HepG2 (cell line): ENCODE results near the gene KCNB1.

Experiments
- FOXP4 ChIP-seq: sonication (generic); formaldehyde crosslinking; IDR thresholded peaks from 2 replicates; pipeline ENCODE4 v1.4.0; 2020; ENCODE audit warnings: missing genetic modification reagents
- NR3C1 ChIP-seq: sonication (generic); formaldehyde crosslinking; IDR thresholded peaks from 2 replicates; pipeline ENCODE4 v1.4.0; 2020; ENCODE audit warnings: missing genetic modification reagents
- RAD21 ChIP-seq: fragments of 450-650 bp; formaldehyde crosslinking; IDR thresholded peaks from 2 replicates; pipeline ENCODE4 v1.5.0; 2020; ENCODE audit warnings: mild to moderate bottlenecking
- SP1 ChIP-seq, 2 experiments: fragments of 450-650 bp in 1 of 2; sonication (generic) in 1 of 2; formaldehyde crosslinking in 1 of 2; IDR thresholded peaks; 2 replicates each; pipeline versions ENCODE4 v1.4.0 to v1.6.1; 2016 to 2020; ENCODE audit warnings: missing genetic modification reagents in 1 of 2
- ZKSCAN8 ChIP-seq: IDR thresholded peaks from 2 replicates; pipeline ENCODE4 v1.6.1; 2016; ENCODE audit warnings: borderline replicate concordance, missing genetic modification reagents, missing compliant biosample characterization
- ZNF10 ChIP-seq: sonication (generic); formaldehyde crosslinking; IDR thresholded peaks from 2 replicates; pipeline ENCODE4 v1.4.0; 2020; ENCODE audit warnings: mild to moderate bottlenecking, low read depth, missing genetic modification reagents, borderline replicate concordance
- ZNF589 ChIP-seq: sonication (generic); formaldehyde crosslinking; conservative IDR thresholded peaks from 2 replicates; pipeline ENCODE4 v1.8.0; 2022; ENCODE audit warnings: mild to moderate bottlenecking, moderate library complexity, missing genetic modification reagents
- TF ChIP-seq, protein P1 (sequence below): sonication (generic); formaldehyde crosslinking; IDR thresholded peaks from 2 replicates; pipeline ENCODE4 v1.5.0; 2020; ENCODE audit warnings: mild to moderate bottlenecking, missing genetic modification reagents, moderate library complexity

- no peak for TF ChIP-seq ZNF10
- TF ChIP-seq RAD21: no peak
- TF ChIP-seq ZNF589 (CRISPR knock-in tag): no peak
- TF ChIP-seq SP1 (IDR thresholded peaks at IDR 0.05): no peak
- TF ChIP-seq SP1 (CRISPR knock-in tag; IDR thresholded peaks at IDR 0.05): no peak
- TF ChIP-seq, protein P1, sequence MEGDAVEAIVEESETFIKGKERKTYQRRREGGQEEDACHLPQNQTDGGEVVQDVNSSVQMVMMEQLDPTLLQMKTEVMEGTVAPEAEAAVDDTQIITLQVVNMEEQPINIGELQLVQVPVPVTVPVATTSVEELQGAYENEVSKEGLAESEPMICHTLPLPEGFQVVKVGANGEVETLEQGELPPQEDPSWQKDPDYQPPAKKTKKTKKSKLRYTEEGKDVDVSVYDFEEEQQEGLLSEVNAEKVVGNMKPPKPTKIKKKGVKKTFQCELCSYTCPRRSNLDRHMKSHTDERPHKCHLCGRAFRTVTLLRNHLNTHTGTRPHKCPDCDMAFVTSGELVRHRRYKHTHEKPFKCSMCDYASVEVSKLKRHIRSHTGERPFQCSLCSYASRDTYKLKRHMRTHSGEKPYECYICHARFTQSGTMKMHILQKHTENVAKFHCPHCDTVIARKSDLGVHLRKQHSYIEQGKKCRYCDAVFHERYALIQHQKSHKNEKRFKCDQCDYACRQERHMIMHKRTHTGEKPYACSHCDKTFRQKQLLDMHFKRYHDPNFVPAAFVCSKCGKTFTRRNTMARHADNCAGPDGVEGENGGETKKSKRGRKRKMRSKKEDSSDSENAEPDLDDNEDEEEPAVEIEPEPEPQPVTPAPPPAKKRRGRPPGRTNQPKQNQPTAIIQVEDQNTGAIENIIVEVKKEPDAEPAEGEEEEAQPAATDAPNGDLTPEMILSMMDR (CRISPR knock-in tag): no peak
- TF ChIP-seq ZKSCAN8: no peak
- TF ChIP-seq NR3C1 (CRISPR knock-in tag): no peak
- no peak for TF ChIP-seq FOXP4 (CRISPR knock-in tag)
Measured at GRCh38 chr20:49399329-49399728, 83.1 kb downstream of the KCNB1 start.
